SK-N-SH (cell line): ENCODE measurements around the gene MAD1L1.

Experiments used
- EP300 ChIP-seq, 2 experiments: IDR thresholded peaks; 2 replicates each; pipeline versions ENCODE4 v1.4.0 to v1.6.1; 2012; ENCODE audit warnings: borderline replicate concordance in 1 of 2, low read depth in 1 of 2, low read length in 1 of 2
- FOXJ3 ChIP-seq: sonication (generic); formaldehyde crosslinking; IDR thresholded peaks from 2 replicates; pipeline ENCODE4 v1.5.1; 2020; ENCODE audit warnings: mild to moderate bottlenecking, missing genetic modification reagents
- NRF1 ChIP-seq: IDR thresholded peaks from 2 replicates; pipeline ENCODE4 v1.6.1; 2012; ENCODE audit warnings: low read depth, mild to moderate bottlenecking, low read length
- POLR2AphosphoS5 ChIP-seq: IDR thresholded peaks from 2 replicates; pipeline ENCODE4 v1.6.1; 2012; ENCODE audit warnings: low read depth, low read length
- RFX5 ChIP-seq: IDR thresholded peaks from 2 replicates; pipeline ENCODE4 v1.6.1; 2012; ENCODE audit warnings: mild to moderate bottlenecking, improper control_type of control experiment, low read length
- SIN3A ChIP-seq: IDR thresholded peaks from 2 replicates; pipeline ENCODE4 v1.6.1; 2012; ENCODE audit warnings: low read depth, mild to moderate bottlenecking, low read length, moderate library complexity, borderline replicate concordance
- TAF1 ChIP-seq: IDR thresholded peaks from 2 replicates; pipeline ENCODE4 v1.6.1; 2012; ENCODE audit warnings: low read depth, mild to moderate bottlenecking, low read length, moderate library complexity, borderline replicate concordance
- TEAD4 ChIP-seq: IDR thresholded peaks from 2 replicates; pipeline ENCODE4 v1.4.0; 2012; ENCODE audit warnings: mild to moderate bottlenecking, borderline replicate concordance; ENCODE audit not compliant: insufficient read depth
- TF ChIP-seq, protein P1 (sequence below): fragments of 200-600 bp; sonication (generic); IDR thresholded peaks from 2 replicates; pipeline ENCODE4 v1.6.1; 2017; ENCODE audit warnings: antibody characterized with exemption, mild to moderate bottlenecking, moderate library complexity

- TF ChIP-seq, protein P1, sequence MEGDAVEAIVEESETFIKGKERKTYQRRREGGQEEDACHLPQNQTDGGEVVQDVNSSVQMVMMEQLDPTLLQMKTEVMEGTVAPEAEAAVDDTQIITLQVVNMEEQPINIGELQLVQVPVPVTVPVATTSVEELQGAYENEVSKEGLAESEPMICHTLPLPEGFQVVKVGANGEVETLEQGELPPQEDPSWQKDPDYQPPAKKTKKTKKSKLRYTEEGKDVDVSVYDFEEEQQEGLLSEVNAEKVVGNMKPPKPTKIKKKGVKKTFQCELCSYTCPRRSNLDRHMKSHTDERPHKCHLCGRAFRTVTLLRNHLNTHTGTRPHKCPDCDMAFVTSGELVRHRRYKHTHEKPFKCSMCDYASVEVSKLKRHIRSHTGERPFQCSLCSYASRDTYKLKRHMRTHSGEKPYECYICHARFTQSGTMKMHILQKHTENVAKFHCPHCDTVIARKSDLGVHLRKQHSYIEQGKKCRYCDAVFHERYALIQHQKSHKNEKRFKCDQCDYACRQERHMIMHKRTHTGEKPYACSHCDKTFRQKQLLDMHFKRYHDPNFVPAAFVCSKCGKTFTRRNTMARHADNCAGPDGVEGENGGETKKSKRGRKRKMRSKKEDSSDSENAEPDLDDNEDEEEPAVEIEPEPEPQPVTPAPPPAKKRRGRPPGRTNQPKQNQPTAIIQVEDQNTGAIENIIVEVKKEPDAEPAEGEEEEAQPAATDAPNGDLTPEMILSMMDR, result no peak
- TF ChIP-seq TEAD4, result no peak
- TF ChIP-seq FOXJ3 (CRISPR knock-in tag), result no peak
- TF ChIP-seq SIN3A, result no peak
- TF ChIP-seq EP300 (IDR thresholded peaks at IDR 0.05; ENCODE audit: borderline replicate concordance in 1 of 2, low read depth in 1 of 2, low read length in 1 of 2), result no peak
- no peak for TF ChIP-seq POLR2AphosphoS5
- TF ChIP-seq NRF1, result no peak
- TF ChIP-seq RFX5, result no peak
- TF ChIP-seq TAF1, result no peak
These were observed 293.0 kb downstream of the MAD1L1 start for GRCh38 chr7:1939434-1940401.
